Left ventricle myocardium inferior (tissue), 1 donor: ENCODE results near the gene ABLIM2. TPM values are rescaled to one million over a fixed set of nuclear protein-coding genes. Genes with fewer than 3 reads are reported as not detected.

Experiments
- DNase-seq: peaks from one replicate; pipeline ENCODE4 v3.0.0-alpha.2; 2020
- H3K27ac ChIP-seq: fragments of 200-600 bp; replicated peaks from 2 replicates; pipeline ENCODE4 v1.8.0; 2021
- H3K27me3 ChIP-seq: fragments of 200-600 bp; 2 replicates; pipeline ENCODE4 v1.8.0; 2021; ENCODE audit warnings: low read depth
- H3K36me3 ChIP-seq: fragments of 200-600 bp; 2 replicates; pipeline ENCODE4 v1.8.0; 2021
- H3K4me1 ChIP-seq: fragments of 200-600 bp; 2 replicates; pipeline ENCODE4 v1.8.0; 2021
- H3K4me3 ChIP-seq: fragments of 200-600 bp; 2 replicates; pipeline ENCODE4 v1.8.0; 2021; ENCODE audit warnings: mild to moderate bottlenecking, moderate library complexity
- H3K9me3 ChIP-seq: fragments of 200-600 bp; replicated peaks from 2 replicates; pipeline ENCODE4 v1.8.0; 2021
- intact Hi-C: fragments of 100-400 bp; cut with micrococcal nuclease; formaldehyde crosslinking; loops from one replicate; pipeline ENCODE4 v1.11.0; 2022
- total RNA-seq: library from RNA; stranded (reverse); fragmentation: NEBNext Ultra II Directional; extraction: Animal tissue kit (Norgen Biotek cat#: 25700); gene quantifications from one replicate; pipeline ENCODE4 v1.2.1, GENCODE V29; 2021
- TF ChIP-seq, protein P1 (sequence below): fragments of 200-600 bp; IDR thresholded peaks from 2 replicates; pipeline ENCODE4 v1.8.0; 2021; ENCODE audit warnings: antibody characterized with exemption, mild to moderate bottlenecking, borderline replicate concordance
- donor health status: DM: no; HTN: yes; CAD: no; lungs with severe emphysema.

The ABLIM2 gene
- total RNA-seq, 1 donor from 2014 or later: 43.5 TPM

GRCh38 chr4:8047837-8048678 lies 110.6 kb downstream of the ABLIM2 start:
- no peak for DNase-seq
- TF ChIP-seq, protein P1, sequence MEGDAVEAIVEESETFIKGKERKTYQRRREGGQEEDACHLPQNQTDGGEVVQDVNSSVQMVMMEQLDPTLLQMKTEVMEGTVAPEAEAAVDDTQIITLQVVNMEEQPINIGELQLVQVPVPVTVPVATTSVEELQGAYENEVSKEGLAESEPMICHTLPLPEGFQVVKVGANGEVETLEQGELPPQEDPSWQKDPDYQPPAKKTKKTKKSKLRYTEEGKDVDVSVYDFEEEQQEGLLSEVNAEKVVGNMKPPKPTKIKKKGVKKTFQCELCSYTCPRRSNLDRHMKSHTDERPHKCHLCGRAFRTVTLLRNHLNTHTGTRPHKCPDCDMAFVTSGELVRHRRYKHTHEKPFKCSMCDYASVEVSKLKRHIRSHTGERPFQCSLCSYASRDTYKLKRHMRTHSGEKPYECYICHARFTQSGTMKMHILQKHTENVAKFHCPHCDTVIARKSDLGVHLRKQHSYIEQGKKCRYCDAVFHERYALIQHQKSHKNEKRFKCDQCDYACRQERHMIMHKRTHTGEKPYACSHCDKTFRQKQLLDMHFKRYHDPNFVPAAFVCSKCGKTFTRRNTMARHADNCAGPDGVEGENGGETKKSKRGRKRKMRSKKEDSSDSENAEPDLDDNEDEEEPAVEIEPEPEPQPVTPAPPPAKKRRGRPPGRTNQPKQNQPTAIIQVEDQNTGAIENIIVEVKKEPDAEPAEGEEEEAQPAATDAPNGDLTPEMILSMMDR: no peak
- Histone ChIP-seq H3K36me3 (no peaks in the 10 kb centered on the region), H3K4me3 (no peak overlapping the region), H3K27ac (no peak overlapping the region), H3K9me3 (no peaks in the 10 kb centered on the region), H3K4me1 (peaks cover 22% of the 10 kb centered on the region), H3K27me3 (no peaks in the 10 kb centered on the region)
- intact Hi-C loops: no loop called here

GRCh38 chr4:8046925-8047541 lies 111.6 kb downstream of the ABLIM2 start:
- H3K4me1 ChIP-seq: peaks cover 22% of the 10 kb centered on the region
- no peaks in the 10 kb centered on the region for H3K36me3 ChIP-seq
- no peak for DNase-seq
- H3K27ac ChIP-seq: no peak overlapping the region
- intact Hi-C loops: no loop called here
- H3K27me3 ChIP-seq: no peaks in the 10 kb centered on the region
- no peaks in the 10 kb centered on the region for H3K9me3 ChIP-seq
- TF ChIP-seq, protein P1: no peak
- H3K4me3 ChIP-seq: no peak overlapping the region

GRCh38 chr4:8045909-8046308 lies 112.7 kb downstream of the ABLIM2 start:
- Histone ChIP-seq H3K4me1 (peaks cover 14% of the 10 kb centered on the region), H3K36me3 (no peaks in the 10 kb centered on the region), H3K9me3 (no peaks in the 10 kb centered on the region), H3K27ac (no peak overlapping the region), H3K27me3 (no peaks in the 10 kb centered on the region), H3K4me3 (no peak overlapping the region)
- TF ChIP-seq, protein P1: no peak
- DNase-seq: no peak
- intact Hi-C loops: no loop called here

- H3K9me3 ChIP-seq: no peaks in the 10 kb centered on the region
- H3K36me3 ChIP-seq: no peaks in the 10 kb centered on the region
- intact Hi-C loops: no loop called here
Measured at GRCh38 chr4:8044699-8045098, 113.9 kb downstream of the ABLIM2 start.

GRCh38 chr4:8044244-8044643 lies 114.4 kb downstream of the ABLIM2 start:
- Histone ChIP-seq H3K36me3 (no peaks in the 10 kb centered on the region), H3K27ac (no peak overlapping the region)

More at GRCh38 chr4:8044699-8045098, 113.9 kb downstream of the ABLIM2 start:
- H3K4me1 ChIP-seq: peaks cover 2% of the 10 kb centered on the region
- DNase-seq: no peak
- H3K27ac ChIP-seq: no peak overlapping the region
- H3K4me3 ChIP-seq: no peak overlapping the region
- TF ChIP-seq, protein P1: no peak
- no peaks in the 10 kb centered on the region for H3K27me3 ChIP-seq

More at GRCh38 chr4:8044244-8044643, 114.4 kb downstream of the ABLIM2 start:
- no peaks in the 10 kb centered on the region for H3K4me1 ChIP-seq
- H3K27me3 ChIP-seq: no peaks in the 10 kb centered on the region
- intact Hi-C loops: no loop called here
- H3K4me3 ChIP-seq: no peak overlapping the region
- H3K9me3 ChIP-seq: no peaks in the 10 kb centered on the region
- DNase-seq: no peak
- TF ChIP-seq, protein P1: no peak
